Activated naive CD8-positive, alpha-beta T cell treated with anti-CD3 and anti-CD28 coated beads, Interleukin-2, amount 50 U/mL, for 16 hours (primary cell): ENCODE data around the gene SMYD3.
"Not testable (repeated sequence)": the region's sequence is repeated elsewhere in the genome, so short reads cannot be mapped to it uniquely, and the experiment has no call there.

Experiments used
- DNase-seq: peaks from one replicate; pipeline ENCODE4 v3.0.0-alpha.2; 2020; ENCODE audit warnings: low read depth, low spot score

SMYD3 gene

GRCh38 chr1:246355411-246356230, 151.5 kb downstream of the SMYD3 start:
- DNase-seq: no peak

- no peak for DNase-seq
Measured at GRCh38 chr1:246351721-246352120, 155.4 kb downstream of the SMYD3 start.

GRCh38 chr1:246350745-246351144, 156.3 kb downstream of the SMYD3 start:
- no peak for DNase-seq

GRCh38 chr1:246343937-246344336, 163.1 kb downstream of the SMYD3 start:
- DNase-seq: no peak

- DNase-seq: no peak
Measured at GRCh38 chr1:246343251-246343650, 163.8 kb downstream of the SMYD3 start.

GRCh38 chr1:246338546-246338945, 168.5 kb downstream of the SMYD3 start:
- DNase-seq: no peak

GRCh38 chr1:246338098-246338497, 169.0 kb downstream of the SMYD3 start:
- no peak for DNase-seq

GRCh38 chr1:246335151-246335550, 171.9 kb downstream of the SMYD3 start:
- no peak for DNase-seq

GRCh38 chr1:246333855-246334254, 173.2 kb downstream of the SMYD3 start:
- DNase-seq: no peak

- DNase-seq: no peak
Measured at GRCh38 chr1:246332078-246332477, 175.0 kb downstream of the SMYD3 start.

- no peak for DNase-seq
Measured at GRCh38 chr1:246329900-246330299, 177.2 kb downstream of the SMYD3 start.

- not testable (repeated sequence) for DNase-seq
Measured at GRCh38 chr1:246329292-246329691, 177.8 kb downstream of the SMYD3 start.

- no peak for DNase-seq
Measured at GRCh38 chr1:246324711-246325110, 182.4 kb downstream of the SMYD3 start.

GRCh38 chr1:246324033-246324432, 183.0 kb downstream of the SMYD3 start:
- not testable (repeated sequence) for DNase-seq

GRCh38 chr1:246320286-246320685, 186.8 kb downstream of the SMYD3 start:
- no peak for DNase-seq

GRCh38 chr1:246319083-246319714, 187.9 kb downstream of the SMYD3 start:
- no peak for DNase-seq

- no peak for DNase-seq
Measured at GRCh38 chr1:246318622-246319021, 188.5 kb downstream of the SMYD3 start.

- no peak for DNase-seq
Measured at GRCh38 chr1:246318036-246318359, 189.1 kb downstream of the SMYD3 start.

- no peak for DNase-seq
Measured at GRCh38 chr1:246317332-246318035, 189.6 kb downstream of the SMYD3 start.

GRCh38 chr1:246311461-246311860, 195.6 kb downstream of the SMYD3 start:
- no peak for DNase-seq

GRCh38 chr1:246309247-246309884, 197.7 kb downstream of the SMYD3 start:
- DNase-seq: no peak

- DNase-seq: no peak
Measured at GRCh38 chr1:246308533-246309075, 198.5 kb downstream of the SMYD3 start.
